ENCODE measurements around the gene SLC6A3.
A peak's percentile ranks its signal among the peaks of the same experiment; 100 is the strongest.

SLC6A3 gene

GRCh38 chr5:1445313-1445688 is at the start of gene SLC6A3:
TSS of gene SLC6A3 (minus strand) at chr5:1445440. CDS start at chr5:1443197, 2,243 bp downstream.
- no peak for DNase-seq (ENCODE audit: low read depth)

DNA sequence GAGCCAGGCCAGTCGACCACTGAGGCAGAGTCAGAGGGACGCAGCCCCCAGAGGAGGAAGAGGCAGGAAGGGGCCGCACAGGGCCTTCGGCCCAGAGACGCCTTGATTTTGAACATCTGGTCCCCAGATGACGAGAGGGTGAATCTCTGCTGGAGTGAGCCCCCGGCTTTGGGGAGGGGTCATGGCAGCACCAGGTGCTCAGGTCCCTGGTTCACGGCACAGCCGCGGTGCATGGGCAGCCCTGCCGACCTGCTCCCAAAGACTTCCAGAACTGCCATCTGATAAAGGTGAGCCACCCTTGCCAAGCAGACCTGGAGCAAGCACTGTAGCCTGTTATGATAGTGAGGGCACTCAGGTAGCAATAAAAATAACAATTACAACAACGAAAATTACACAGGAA is 48.7 kb upstream of the SLC6A3 start:
- no peak for DNase-seq (ENCODE audit: low read depth)

- DNase-seq (ENCODE audit: low read depth) = no peak
Measured at GRCh38 chr5:1493413-1493812, 48.2 kb upstream of the SLC6A3 start.

GRCh38 chr5:1492757-1493156 is 47.5 kb upstream of the SLC6A3 start:
- DNase-seq (ENCODE audit: low read depth) = no peak

GRCh38 chr5:1490376-1490775 is 45.1 kb upstream of the SLC6A3 start:
- no peak for DNase-seq (ENCODE audit: low read depth)

DNA sequence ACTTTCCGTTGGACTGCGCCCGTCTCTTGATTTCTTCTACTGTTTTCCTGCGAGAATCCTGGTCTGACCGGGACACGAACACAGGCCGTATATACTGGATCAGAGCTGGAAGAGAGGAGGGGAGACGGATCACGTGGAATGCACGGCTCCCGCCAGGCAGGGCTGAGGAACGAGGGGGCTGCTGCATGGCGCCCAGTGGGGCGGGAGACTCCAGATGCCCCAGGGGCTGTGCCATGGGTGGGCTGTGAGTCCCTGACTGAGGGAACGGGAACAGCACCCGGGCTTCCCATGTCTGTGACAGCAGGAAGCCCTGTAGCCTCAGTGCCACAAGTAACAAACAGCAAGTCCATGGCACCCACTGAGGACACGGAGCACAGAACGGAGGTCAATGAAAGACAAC is 44.5 kb upstream of the SLC6A3 start:
- DNase-seq (ENCODE audit: low read depth) = no peak

DNA sequence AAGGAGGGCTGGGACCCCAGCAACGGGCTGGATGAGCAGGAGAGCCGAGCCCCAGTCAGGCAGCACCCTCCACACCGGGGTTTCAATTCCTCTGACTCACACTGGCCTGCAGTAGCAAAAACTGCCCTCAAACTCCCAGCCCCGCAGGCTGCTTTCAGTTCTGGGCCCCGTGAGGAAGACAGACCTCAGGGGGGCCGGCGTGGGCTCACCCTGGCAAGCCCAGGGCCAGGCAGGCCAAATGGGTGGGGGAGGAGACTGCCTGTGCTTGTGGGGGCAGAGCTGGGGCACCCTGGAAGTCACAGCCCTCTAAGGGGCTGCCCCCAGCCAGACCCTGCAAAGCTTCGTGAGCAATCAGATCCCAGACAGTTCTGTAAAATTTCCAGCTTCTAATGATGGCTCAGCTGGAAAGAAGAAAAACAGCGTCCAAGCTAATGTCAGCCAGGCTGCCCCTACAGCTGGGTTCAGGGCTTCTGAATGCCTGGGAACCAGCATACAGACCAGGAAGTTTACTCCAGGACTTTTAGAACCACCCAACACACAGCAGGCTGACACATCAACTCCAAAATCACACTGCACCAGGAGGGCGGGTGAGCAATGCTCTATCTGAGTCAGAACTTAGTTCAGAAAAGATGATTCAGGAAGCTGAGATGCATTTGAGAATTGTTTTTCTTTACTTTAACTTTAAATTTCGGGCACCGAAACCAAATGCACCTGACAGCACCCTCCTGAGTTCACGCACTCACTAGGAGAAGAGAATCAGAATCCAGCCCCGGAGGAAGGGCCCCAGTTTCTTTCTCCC is 43.8 kb upstream of the SLC6A3 start:
- DNase-seq (ENCODE audit: low read depth) = peak; percentile 57

DNA sequence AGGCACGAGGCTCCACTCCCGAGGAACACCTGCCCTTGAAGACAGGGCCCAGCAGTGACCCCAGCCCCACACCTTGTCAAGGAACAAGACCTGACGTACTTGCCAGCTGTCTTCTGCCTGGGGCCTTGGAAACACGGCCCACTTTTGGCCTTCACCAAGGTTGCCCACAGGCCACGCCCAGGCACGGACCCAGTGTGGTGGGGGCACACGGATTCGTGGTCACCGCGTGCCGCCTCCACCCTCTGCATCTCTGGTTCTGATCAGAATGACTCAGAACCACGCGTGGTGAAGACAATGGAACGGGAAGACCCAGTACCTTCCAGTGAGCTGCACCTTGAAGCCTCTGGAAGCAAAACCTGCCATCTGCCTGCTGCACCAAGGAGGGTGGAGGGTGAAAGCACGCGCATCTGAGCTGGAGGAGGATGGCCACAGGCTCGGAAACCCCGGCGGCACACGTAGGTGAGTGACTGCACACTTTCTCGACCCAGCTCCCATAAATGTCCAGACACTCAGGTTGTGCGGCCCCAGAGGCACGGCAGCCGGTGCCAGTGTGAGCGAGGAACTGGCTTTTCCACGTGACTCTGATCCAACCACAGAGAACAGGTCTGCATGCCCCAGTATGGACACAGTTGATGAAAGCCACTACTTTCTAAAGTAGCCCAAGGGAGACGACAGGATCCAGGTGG is 42.0 kb upstream of the SLC6A3 start:
- DNase-seq (ENCODE audit: low read depth) = no peak

DNA sequence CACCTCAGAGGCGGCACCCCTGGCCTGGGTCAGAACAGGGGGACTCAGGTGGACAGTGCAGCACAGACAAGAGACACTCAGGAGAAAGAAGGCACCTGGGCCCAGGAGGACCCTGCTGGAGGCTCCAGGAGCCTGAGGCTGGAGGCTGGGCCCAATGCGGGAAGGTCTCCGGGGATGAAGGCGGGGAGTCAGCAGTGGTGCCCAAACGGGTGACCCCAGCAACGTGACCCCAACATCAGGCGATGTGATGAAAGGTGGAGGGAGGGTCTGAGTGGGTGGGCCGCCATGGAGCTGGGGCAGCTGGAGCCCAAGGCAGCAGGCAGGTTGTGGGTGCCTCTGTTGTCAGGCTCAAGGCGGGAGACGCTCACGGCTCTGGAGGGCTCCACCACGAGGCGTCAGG is 41.0 kb upstream of the SLC6A3 start:
- DNase-seq (ENCODE audit: low read depth) = no peak

DNA sequence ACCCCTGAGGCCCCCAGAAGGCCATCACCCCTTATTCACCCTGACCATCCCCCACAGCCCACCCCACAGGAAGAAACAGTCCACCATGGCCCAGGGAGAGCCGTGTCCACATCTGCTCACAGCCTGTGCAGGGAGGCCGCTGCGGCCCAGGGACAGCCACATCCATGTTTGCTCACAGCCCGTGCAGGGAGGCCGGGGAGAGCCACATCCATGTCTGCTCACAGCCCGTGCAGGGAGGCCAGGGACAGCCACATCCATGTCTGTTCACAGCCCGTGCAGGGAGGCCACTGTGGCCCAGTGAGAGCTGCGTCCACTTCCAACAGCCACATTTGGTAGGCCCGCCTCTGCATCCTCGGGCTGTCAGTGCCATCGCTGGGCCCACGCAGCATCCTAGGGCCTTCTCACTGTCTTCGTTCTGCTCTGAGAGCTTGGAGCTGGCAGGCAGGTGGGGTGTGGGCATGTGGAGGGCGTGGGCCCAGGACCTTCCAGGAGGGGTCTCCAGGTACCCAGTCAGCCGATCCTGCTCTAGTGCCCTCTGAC is 40.4 kb upstream of the SLC6A3 start:
- DNase-seq (ENCODE audit: low read depth) = no peak

- no peak for DNase-seq (ENCODE audit: low read depth)
Measured at GRCh38 chr5:1484730-1485578, 39.7 kb upstream of the SLC6A3 start.

DNA sequence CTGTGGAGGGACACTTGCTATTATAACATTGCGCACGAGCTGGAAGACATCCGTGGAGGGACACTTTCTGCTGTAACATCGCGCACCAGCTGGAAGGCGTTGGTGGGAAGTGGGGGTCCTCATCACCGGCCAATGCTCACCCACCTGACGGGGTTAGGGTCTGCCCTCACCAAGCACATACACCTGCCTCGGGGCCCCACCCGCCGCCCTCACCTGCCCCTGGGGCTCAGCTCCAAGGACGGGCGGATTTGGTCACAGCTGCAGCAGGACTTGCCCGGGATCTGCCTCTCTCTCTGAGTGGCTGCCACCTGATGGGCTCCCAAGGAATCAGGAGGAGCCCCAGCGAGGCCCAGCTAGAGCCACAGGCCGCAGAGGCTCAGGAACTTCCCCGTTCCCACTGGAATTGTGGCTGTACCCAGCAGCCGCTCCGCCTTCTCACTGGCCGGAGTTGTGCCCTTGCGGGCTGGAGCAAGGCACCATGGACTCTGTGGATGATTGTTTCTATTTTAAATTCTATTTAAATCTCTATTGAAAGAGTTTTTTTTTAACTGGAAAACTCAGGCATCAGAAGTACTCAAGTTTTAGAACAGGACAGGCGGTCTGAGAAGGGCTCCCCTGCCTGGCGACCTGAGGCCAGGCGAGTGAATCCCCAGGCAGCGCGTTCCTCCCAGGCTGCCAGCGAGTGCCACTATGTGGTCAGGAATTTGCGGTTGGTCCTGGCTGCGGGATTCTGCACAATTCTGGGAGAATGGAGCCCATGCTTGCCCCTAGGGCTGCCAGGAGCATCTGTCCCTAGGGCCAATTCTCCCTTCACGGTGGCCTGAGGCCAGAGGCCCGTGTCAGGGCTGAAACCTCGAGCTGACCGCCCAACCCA is 38.9 kb upstream of the SLC6A3 start:
- no peak for DNase-seq (ENCODE audit: low read depth)

- no peak for DNase-seq (ENCODE audit: low read depth)
Measured at GRCh38 chr5:1483064-1483463, 37.8 kb upstream of the SLC6A3 start.

GRCh38 chr5:1481959-1482331 is 36.7 kb upstream of the SLC6A3 start:
- DNase-seq (ENCODE audit: low read depth) = no peak

- DNase-seq (ENCODE audit: low read depth) = no peak
Measured at GRCh38 chr5:1481266-1481958, 36.2 kb upstream of the SLC6A3 start.

GRCh38 chr5:1480806-1481205 is 35.6 kb upstream of the SLC6A3 start:
- DNase-seq (ENCODE audit: low read depth) = no peak

DNA sequence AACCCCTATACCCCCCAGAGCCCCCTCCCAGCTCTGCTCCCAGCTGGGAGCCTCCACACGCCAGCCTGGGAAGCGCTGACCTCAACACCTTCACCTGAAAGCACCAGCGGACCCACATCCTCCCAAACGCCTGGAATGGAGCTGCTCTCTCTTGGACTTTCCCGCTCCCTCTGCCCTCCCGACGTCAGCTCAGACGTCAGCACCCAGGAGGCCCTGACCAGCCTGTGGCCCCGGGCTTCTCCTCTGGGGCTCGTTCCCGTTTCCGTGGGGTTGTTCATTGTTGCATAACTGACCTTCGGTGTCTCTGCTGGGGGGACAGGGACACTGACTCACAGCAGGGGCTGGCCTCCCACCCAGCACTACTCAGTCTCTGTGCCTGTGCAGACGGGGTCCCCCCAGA is 35.0 kb upstream of the SLC6A3 start:
- DNase-seq (ENCODE audit: low read depth) = no peak

DNA sequence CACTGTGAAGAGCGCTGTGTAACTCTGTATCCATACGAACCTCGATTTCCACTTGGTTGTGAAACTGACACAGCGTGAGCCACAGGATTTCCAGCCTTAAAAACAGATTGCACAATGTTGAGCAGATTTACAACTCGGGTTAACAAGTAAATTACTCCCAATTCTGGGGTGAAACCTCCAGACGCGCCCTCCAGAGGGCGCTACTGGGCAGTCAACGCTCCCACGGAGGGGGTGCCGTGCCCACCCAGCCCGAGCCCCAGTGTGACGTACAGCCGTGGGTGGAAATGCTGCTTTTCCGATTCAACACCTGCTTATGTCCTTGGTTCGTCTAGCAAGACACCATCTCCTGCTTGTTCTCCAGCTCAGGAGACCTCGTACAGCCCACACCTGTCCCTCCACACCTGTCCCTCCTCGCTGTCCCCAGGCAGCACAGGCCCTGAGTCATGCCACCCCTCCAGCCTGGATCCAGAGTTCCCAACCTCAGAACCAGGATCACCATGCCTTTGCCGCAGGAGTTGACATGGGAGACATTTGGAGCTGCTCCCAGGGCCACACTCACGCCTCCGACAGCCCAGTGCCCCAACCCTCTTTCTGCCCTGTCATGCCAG is 34.4 kb upstream of the SLC6A3 start:
- peak; percentile 42 for DNase-seq (ENCODE audit: low read depth)

DNA sequence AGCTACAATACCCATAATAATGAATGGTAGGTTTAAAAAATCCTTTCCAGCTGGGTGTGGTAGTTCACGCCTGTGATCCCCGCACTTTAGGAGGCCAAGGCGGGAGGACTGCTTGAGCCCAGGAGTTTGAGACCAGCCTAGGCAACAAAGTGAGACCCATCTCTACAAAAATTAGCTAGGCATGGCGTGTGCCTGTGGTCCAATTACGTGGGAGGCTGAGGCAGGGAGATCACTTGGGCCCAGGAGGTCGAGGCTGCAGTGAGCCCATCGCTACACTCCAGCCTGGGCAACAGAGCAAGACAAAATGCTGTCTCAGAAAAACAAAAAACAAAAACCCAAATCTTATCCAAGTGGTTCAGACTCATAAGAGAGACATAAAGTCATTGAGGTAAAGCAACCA is 33.8 kb upstream of the SLC6A3 start:
- no peak for DNase-seq (ENCODE audit: low read depth)

GRCh38 chr5:1478271-1479035 is 33.2 kb upstream of the SLC6A3 start:
- no peak for DNase-seq (ENCODE audit: low read depth)

Data from GM04504 (cell line).